Peyer's patch (tissue), 4 donors: ENCODE data around the gene RPL18A.

Experiments
- POLR2A ChIP-seq, 2 donors: fragments of 450-650 bp; IDR thresholded peaks; one replicate each; pipeline ENCODE4 v1.5.1; 2017; ENCODE audit warnings: antibody characterized with exemption in 2 of 2, mild to moderate bottlenecking in 2 of 2, moderate library complexity in 2 of 2
- TF ChIP-seq, protein P1 (sequence below), 6 experiments: fragments of 450-650 bp in 4 of 6; fragments of 200-600 bp in 2 of 6; sonication (generic) in 1 of 6; IDR thresholded peaks; one replicate each; pipeline ENCODE4 v1.5.1; 2017 to 2019; ENCODE audit warnings: antibody characterized with exemption in 6 of 6, mild to moderate bottlenecking in 3 of 6, moderate library complexity in 1 of 6

DNA sequence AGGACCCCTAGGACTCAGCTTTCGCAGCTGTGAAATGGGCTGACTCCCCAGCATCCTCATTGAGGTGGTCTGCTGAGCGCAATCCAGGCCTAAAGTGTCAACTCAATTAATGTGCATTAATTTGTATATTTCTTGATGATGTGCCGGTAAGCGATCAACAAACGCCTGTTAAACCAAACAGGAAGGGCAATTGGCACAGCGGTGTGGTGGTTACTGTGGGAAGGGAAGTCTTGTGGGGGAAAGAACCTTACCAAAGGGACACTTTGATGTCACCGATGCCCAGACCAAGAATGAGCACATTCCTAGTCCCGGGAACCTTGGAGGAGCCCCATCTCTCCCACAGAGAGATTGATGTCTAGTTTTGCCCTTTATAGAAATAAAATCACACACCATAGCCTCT, 13.6 kb upstream of the RPL18A start:
- TF ChIP-seq, protein P1, sequence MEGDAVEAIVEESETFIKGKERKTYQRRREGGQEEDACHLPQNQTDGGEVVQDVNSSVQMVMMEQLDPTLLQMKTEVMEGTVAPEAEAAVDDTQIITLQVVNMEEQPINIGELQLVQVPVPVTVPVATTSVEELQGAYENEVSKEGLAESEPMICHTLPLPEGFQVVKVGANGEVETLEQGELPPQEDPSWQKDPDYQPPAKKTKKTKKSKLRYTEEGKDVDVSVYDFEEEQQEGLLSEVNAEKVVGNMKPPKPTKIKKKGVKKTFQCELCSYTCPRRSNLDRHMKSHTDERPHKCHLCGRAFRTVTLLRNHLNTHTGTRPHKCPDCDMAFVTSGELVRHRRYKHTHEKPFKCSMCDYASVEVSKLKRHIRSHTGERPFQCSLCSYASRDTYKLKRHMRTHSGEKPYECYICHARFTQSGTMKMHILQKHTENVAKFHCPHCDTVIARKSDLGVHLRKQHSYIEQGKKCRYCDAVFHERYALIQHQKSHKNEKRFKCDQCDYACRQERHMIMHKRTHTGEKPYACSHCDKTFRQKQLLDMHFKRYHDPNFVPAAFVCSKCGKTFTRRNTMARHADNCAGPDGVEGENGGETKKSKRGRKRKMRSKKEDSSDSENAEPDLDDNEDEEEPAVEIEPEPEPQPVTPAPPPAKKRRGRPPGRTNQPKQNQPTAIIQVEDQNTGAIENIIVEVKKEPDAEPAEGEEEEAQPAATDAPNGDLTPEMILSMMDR (IDR thresholded peaks at IDR 0.05), result no peak
- no peak for TF ChIP-seq POLR2A (IDR thresholded peaks at IDR 0.05)
